ENCODE data around the gene RWDD3.

Gene RWDD3

GRCh38 chr1:95226781-95227660 lies 7.0 kb upstream of the RWDD3 start:
- Histone ChIP-seq H3K27me3 (no peaks in the 10 kb centered on the region), H3K4me1 (no peaks in the 10 kb centered on the region), H3K9ac (no peak overlapping the region), H3K4me2 (no peak overlapping the region), H3K36me3 (no peaks in the 10 kb centered on the region), H3K4me3 (no peak overlapping the region), H3K9me3 (replicated peaks in 1 of 11) (no peaks in the 10 kb centered on the region), H3K27ac (no peak overlapping the region), H4K20me1 (no peaks in the 10 kb centered on the region)
- no peak for TF ChIP-seq Cebpa-rat (IDR thresholded peaks at IDR 0.05)

DNA sequence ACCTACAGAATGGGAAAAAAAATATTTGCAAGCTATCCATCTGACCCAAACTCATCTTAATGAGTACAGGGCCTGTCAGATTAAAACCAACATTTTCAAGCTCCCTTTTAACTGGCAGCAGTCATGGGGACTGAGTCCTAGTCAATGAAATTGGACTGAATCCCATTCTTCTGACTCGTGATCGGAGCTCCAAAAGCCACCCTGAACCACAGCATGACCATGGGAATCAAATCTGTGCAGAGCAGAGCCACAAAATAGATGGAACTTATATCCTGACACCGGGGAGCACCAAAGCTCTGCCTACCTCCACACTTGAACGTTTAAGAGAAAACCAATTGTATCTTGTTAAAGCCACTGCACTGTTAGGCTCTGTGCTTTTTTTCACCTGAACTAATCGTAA lies 5.0 kb upstream of the RWDD3 start:
- H3K27me3 ChIP-seq: no peaks in the 10 kb centered on the region
- H3K9ac ChIP-seq: no peak overlapping the region
- H4K20me1 ChIP-seq: no peaks in the 10 kb centered on the region
- peaks cover 0 to 7% (median 7%) of the 10 kb centered on the region in 10 experiments; a peak in 15 of 20 replicates for H3K4me1 ChIP-seq
- H3K9me3 ChIP-seq (replicated peaks in 1 of 11): no peaks in the 10 kb centered on the region
- H3K36me3 ChIP-seq: no peaks in the 10 kb centered on the region
- H3K4me2 ChIP-seq: no peak overlapping the region
- no peak overlapping the region for H3K27ac ChIP-seq
- TF ChIP-seq Cebpa-rat (IDR thresholded peaks at IDR 0.05): no peak
- no peak overlapping the region for H3K4me3 ChIP-seq

DNA sequence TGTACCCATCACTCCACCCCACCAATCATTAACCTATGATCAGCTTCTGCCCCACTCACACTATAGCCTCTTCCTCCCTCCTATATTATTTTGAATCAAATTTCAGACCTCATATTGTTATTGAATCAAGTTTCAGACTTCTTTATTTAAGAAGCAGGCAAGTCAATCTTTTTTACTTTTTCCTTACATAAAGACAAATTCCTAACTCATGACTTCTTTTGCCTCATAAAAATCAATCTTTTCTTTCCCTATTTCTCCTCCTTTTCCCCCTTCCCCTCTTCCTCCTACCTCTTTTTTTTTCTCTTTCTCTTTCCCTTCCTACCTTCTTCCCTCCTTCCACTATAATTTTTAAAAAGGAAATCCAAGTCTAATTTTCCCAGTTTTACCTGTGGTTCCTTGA lies 4.3 kb upstream of the RWDD3 start:
- no peaks in the 10 kb centered on the region for H4K20me1 ChIP-seq
- H3K36me3 ChIP-seq: no peaks in the 10 kb centered on the region
- H3K4me3 ChIP-seq: no peak overlapping the region
- H3K9ac ChIP-seq: no peak overlapping the region
- no peaks in the 10 kb centered on the region for H3K27me3 ChIP-seq
- H3K4me1 ChIP-seq: peaks cover 0 to 9% (median 7%) of the 10 kb centered on the region in 10 experiments; a peak in 15 of 20 replicates
- H3K4me2 ChIP-seq: no peak overlapping the region
- H3K9me3 ChIP-seq (replicated peaks in 1 of 11): no peaks in the 10 kb centered on the region
- H3K27ac ChIP-seq: no peak overlapping the region
- no peak for TF ChIP-seq Cebpa-rat (IDR thresholded peaks at IDR 0.05)

DNA sequence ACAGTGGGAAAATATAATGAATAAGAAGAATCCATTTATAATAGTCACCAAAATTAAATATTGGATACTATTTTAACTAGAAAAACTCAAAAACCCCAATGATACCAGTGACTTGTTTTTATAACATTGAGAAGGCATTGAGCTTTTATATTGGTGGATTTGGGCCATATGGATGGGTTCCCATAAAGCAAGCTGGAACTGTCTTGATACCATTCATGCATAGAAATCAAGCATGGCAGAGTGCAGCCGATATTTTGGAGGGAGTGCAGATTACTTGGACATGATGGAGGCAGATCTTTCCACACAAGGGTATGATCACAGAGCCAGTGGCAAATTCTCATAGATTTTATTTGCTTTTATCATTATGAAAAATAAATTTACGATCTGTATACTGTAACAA lies 3.8 kb upstream of the RWDD3 start:
- Histone ChIP-seq H3K4me3 (no peak overlapping the region), H3K4me2 (no peak overlapping the region), H3K4me1 (peaks cover 0 to 11% (median 7%) of the 10 kb centered on the region in 10 experiments; a peak in 15 of 20 replicates), H3K27ac (no peak overlapping the region), H3K9me3 (replicated peaks in 1 of 11) (no peaks in the 10 kb centered on the region), H3K9ac (no peak overlapping the region), H4K20me1 (no peaks in the 10 kb centered on the region), H3K27me3 (no peaks in the 10 kb centered on the region), H3K36me3 (no peaks in the 10 kb centered on the region)
- no peak for TF ChIP-seq Cebpa-rat (IDR thresholded peaks at IDR 0.05)

GRCh38 chr1:95230768-95231191 lies 3.2 kb upstream of the RWDD3 start:
- H4K20me1 ChIP-seq: no peaks in the 10 kb centered on the region
- TF ChIP-seq Cebpa-rat (IDR thresholded peaks at IDR 0.05): no peak
- H3K4me2 ChIP-seq: no peak overlapping the region
- H3K27me3 ChIP-seq: no peaks in the 10 kb centered on the region
- no peak overlapping the region for H3K4me3 ChIP-seq
- peaks cover 0 to 11% (median 7%) of the 10 kb centered on the region in 10 experiments; a peak in 16 of 20 replicates for H3K4me1 ChIP-seq
- H3K36me3 ChIP-seq: peaks cover 0 to 5% (median 0%) of the 10 kb centered on the region in 11 experiments; a peak in 3 of 22 replicates
- H3K27ac ChIP-seq: no peak overlapping the region
- H3K9me3 ChIP-seq (replicated peaks in 1 of 11): no peaks in the 10 kb centered on the region
- H3K9ac ChIP-seq: no peak overlapping the region

DNA sequence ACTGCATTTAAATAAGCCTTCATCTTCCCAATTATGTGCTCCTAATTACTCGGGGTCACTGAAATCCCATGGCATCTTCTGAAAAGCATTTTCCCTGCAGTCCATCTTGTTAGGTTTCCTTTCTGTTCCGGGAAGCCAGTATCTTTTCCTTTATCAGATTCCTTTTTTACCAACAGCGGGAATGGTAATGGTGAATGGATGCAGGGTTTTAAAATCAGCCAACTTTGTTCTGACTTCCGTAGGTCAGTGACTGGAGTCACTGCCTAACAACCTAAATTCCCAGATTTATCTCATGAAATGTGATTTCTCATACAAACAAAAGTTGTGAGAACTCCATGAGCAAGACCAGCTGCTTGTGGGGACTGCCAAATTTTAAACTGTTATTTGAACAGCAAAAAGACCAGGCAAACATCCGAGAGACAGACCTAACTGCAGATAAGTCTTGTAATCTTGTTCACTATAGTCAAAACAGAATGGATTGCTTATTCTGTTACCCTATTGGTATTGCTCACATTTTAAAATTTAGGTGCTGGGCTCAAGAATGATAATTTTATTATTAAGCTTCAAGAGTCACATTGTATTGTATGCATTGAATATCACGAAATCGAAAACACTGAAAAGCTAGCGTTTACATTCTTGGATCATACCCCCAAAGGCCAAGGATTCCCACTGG lies 1.2 kb upstream of the RWDD3 start:
- peaks cover 0 to 6% (median 0%) of the 10 kb centered on the region in 11 experiments; a peak in 2 of 22 replicates for H3K9me3 ChIP-seq (replicated peaks in 1 of 11)
- H3K4me2 ChIP-seq: peak overlapping the region in 10 of 11 experiments; percentile 63 to 94 (median 81); a peak in 17 of 22 replicates
- no peaks in the 10 kb centered on the region for H3K27me3 ChIP-seq
- H3K9ac ChIP-seq: no peak overlapping the region
- TF ChIP-seq Cebpa-rat (IDR thresholded peaks at IDR 0.05): no peak
- peaks cover 4 to 15% (median 7%) of the 10 kb centered on the region in 10 experiments; a peak in 17 of 20 replicates for H3K4me1 ChIP-seq
- H3K4me3 ChIP-seq: no peak overlapping the region
- H3K27ac ChIP-seq: no peak overlapping the region
- peaks cover 8 to 25% (median 15%) of the 10 kb centered on the region in 11 experiments; a peak in 17 of 22 replicates for H3K36me3 ChIP-seq
- H4K20me1 ChIP-seq: peaks cover 0 to 9% (median 0%) of the 10 kb centered on the region in 11 experiments; a peak in 2 of 22 replicates

- Histone ChIP-seq H3K4me1 (peaks cover 4 to 17% (median 8%) of the 10 kb centered on the region in 10 experiments; a peak in 17 of 20 replicates), H3K9ac (peak overlapping the region; percentile 72 to 96 (median 91)), H3K9me3 (replicated peaks in 1 of 11) (peaks cover 0 to 6% (median 0%) of the 10 kb centered on the region in 11 experiments; a peak in 2 of 22 replicates), H3K4me2 (peak overlapping the region; percentile 63 to 94 (median 82)), H3K36me3 (peaks cover 9 to 30% (median 20%) of the 10 kb centered on the region in 11 experiments; a peak in 17 of 22 replicates), H3K27me3 (no peaks in the 10 kb centered on the region), H3K27ac (peak overlapping the region; percentile 27 to 91 (median 68); a peak in 18 of 22 replicates), H4K20me1 (peaks cover 0 to 10% (median 0%) of the 10 kb centered on the region in 11 experiments; a peak in 2 of 22 replicates), H3K4me3 (peak overlapping the region; percentile 71 to 92 (median 85))
- TF ChIP-seq Cebpa-rat (IDR thresholded peaks at IDR 0.05): no peak
These were observed 682 bp upstream of the RWDD3 start for GRCh38 chr1:95233319-95233736.

DNA sequence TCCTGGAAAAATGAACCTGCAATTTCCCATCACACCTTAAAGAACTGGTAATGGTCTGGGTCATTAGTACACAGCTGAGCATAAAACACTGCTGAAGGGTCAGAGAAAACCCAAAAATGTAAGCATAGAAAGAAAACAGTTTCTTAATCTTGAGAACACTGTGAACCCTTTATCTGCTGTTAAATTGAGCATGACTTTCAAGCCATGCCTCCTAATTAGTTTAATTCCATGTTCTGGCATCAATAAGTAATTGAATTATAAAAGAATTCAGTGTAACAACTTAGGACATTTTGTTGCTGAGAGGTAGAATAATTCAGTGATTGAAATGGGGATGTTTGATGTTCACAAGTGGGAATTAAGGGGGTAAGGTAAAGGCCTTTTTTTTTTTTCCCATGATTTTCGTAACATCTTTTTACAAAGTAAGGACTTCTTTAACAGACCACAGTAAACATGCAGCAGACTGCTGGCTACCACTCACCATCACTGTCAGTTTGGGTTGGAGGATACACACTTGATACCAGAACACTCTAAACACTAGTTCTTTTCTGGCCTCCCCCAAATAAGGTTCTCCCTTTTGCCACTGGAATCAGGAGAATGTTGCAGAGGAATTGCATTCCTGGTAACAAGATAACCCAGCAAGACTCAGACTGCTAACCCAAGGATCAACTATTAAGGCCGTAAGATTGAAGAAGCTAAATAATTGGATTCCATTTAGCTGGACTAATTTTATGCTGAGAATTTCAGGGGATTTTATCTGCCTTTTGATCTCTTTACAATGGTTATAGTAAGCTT lies 3.0 kb downstream of the RWDD3 start:
- Histone ChIP-seq H3K4me2 (peak overlapping the region in 1 of 11 experiments; percentile 38; a peak in 2 of 22 replicates), H4K20me1 (peaks cover 0 to 10% (median 0%) of the 10 kb centered on the region in 11 experiments; a peak in 2 of 22 replicates), H3K4me1 (peaks cover 4 to 17% (median 8%) of the 10 kb centered on the region in 10 experiments; a peak in 17 of 20 replicates), H3K27ac (no peak overlapping the region), H3K27me3 (no peaks in the 10 kb centered on the region), H3K9ac (no peak overlapping the region), H3K36me3 (peaks cover 38 to 67% (median 53%) of the 10 kb centered on the region in 11 experiments), H3K4me3 (no peak overlapping the region), H3K9me3 (replicated peaks in 1 of 11) (peaks cover 27 to 37% (median 32%) of the 10 kb centered on the region in 11 experiments)
- no peak for TF ChIP-seq Cebpa-rat (IDR thresholded peaks at IDR 0.05)

All from BLaER1 treated with 17β-estradiol and CSF1 and Interleukin-3, amounts not matched to agents 10 nM and 100 nM (cell line).